Smooth muscle cell (in vitro differentiated cells): Measurements from ENCODE around the gene PPP1R37. TPM values are rescaled to one million over a fixed set of nuclear protein-coding genes. Genes with fewer than 3 reads are reported as not detected.

Experiments
- DNase-seq: peaks from one replicate; lab custom pipeline; 2025; ENCODE audit not compliant: unreplicated experiment; lab: John Stamatoyannopoulos, UW
- H2AFZ ChIP-seq: fragments of 200-600 bp; sonication (generic); 2 replicates; pipeline ENCODE4 v1.6.0; 2016; ENCODE audit warnings: antibody characterized with exemption, low read depth, mild to moderate bottlenecking
- H3F3A ChIP-seq: fragments of 200-600 bp; sonication (generic); 2 replicates; pipeline ENCODE4 v1.6.0; 2017; ENCODE audit warnings: antibody characterized with exemption, low read depth
- H3K27ac ChIP-seq: fragments of 200-600 bp; sonication (generic); 2 replicates; pipeline ENCODE4 v1.5.1; 2016; ENCODE audit warnings: low read depth, mild to moderate bottlenecking
- H3K27me3 ChIP-seq: fragments of 200-600 bp; sonication (generic); 2 replicates; pipeline ENCODE4 v1.6.1; 2016; ENCODE audit warnings: low read depth, mild to moderate bottlenecking
- H3K36me3 ChIP-seq: fragments of 200-600 bp; sonication (generic); 2 replicates; pipeline ENCODE4 v1.5.1; 2016; ENCODE audit warnings: low read depth
- H3K4me1 ChIP-seq: fragments of 200-600 bp; sonication (generic); 2 replicates; pipeline ENCODE4 v1.5.1; 2016; ENCODE audit warnings: low read depth
- H3K4me2 ChIP-seq: fragments of 200-600 bp; sonication (generic); 2 replicates; pipeline ENCODE4 v1.6.0; 2016; ENCODE audit warnings: mild to moderate bottlenecking
- H3K4me3 ChIP-seq: fragments of 200-600 bp; sonication (generic); 2 replicates; pipeline ENCODE4 v1.5.1; 2016; ENCODE audit warnings: mild to moderate bottlenecking
- H3K79me2 ChIP-seq: fragments of 200-600 bp; sonication (generic); 2 replicates; pipeline ENCODE4 v1.6.0; 2016; ENCODE audit warnings: low read depth, mild to moderate bottlenecking
- H3K9ac ChIP-seq: fragments of 200-600 bp; sonication (generic); 2 replicates; pipeline ENCODE4 v1.6.0; 2016; ENCODE audit warnings: low read depth
- H3K9me3 ChIP-seq: fragments of 200-600 bp; sonication (generic); replicated peaks from 2 replicates; pipeline ENCODE4 v1.5.1; 2016; ENCODE audit warnings: low read depth
- H4K20me1 ChIP-seq: fragments of 200-600 bp; sonication (generic); 2 replicates; pipeline ENCODE4 v1.6.0; 2016; ENCODE audit warnings: low read depth
- WGBS: methylation state at CpG from one replicate; pipeline ENCODE4 v1.1.7; 2016; ENCODE audit warnings: low lambda C conversion rate; 5-methylcytosine and 5-hydroxymethylcytosine counted together
- polyA plus RNA-seq: library from polyadenylated mRNA; unstranded; fragments of >200 nt; fragmentation: Nextera tagmentation; extraction: Ambion mirVana; gene quantifications from 2 replicates; pipeline ENCODE4 v1.2.1, GENCODE V29; 2016
- total RNA-seq: library from RNA; depleted of rRNA; stranded (reverse); fragments of >200 nt; gene quantifications from 2 replicates; pipeline ENCODE4 v1.2.3, GENCODE V29; 2014
- TF ChIP-seq, protein P1 (sequence below): fragments of 200-600 bp; sonication (generic); IDR thresholded peaks from 2 replicates; pipeline ENCODE4 v1.5.1; 2017; ENCODE audit warnings: borderline replicate concordance, mild to moderate bottlenecking, antibody characterized with exemption; ENCODE audit not compliant: insufficient read depth, poor library complexity, severe bottlenecking

The PPP1R37 gene
- total and polyA plus RNA-seq, 2 experiments from 2014 or later, result 8.2 to 11.7 TPM

DNA sequence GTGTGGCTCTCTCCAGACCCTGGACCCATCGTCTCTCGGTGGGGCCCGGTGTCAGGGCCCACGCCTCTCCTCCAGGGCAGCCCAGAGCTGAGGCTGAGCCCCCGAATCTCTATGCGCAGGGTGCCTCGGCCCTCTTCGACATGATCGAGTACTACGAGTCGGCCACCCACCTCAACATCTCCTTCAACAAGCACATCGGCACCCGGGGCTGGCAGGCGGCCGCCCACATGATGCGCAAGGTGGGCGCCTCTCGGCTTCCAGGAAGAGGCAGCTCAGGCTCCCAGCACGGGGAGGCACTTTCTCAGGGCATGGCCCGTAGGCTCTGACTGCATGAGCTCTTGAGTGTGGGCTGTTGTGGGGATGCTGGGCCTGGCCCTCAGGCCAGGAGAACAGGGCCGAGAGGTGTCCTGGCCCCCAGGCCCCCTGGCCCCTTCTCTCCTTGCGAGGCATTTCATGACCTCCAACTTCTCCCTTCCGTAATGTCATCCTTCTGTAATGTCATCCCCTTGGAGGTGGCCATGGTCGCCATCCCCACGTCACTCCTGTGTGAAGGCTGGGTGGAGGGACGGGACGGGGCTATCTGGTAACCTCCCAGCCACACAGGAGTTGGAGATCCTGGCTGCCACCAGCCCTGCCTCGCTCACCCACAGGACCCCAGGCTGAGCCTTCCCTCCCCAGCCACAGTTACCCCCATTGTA is 48.4 kb downstream of the PPP1R37 start:
- H3K4me1 ChIP-seq, result no peaks in the 10 kb centered on the region
- H3K9me3 ChIP-seq, result no peaks in the 10 kb centered on the region
- no peak overlapping the region for H3K9ac ChIP-seq
- no peak for DNase-seq
- H3K36me3 ChIP-seq, result no peaks in the 10 kb centered on the region
- no peak overlapping the region for H2AFZ ChIP-seq
- H4K20me1 ChIP-seq, result peaks cover 45% of the 10 kb centered on the region
- 97% methylated on average over 28 of the region's 28 CpGs for WGBS
- peaks cover 8% of the 10 kb centered on the region for H3K79me2 ChIP-seq
- no peak overlapping the region for H3K4me3 ChIP-seq
- H3F3A ChIP-seq, result no peaks in the 10 kb centered on the region
- H3K27ac ChIP-seq, result no peak overlapping the region
- H3K4me2 ChIP-seq, result no peak overlapping the region
- TF ChIP-seq, protein P1, sequence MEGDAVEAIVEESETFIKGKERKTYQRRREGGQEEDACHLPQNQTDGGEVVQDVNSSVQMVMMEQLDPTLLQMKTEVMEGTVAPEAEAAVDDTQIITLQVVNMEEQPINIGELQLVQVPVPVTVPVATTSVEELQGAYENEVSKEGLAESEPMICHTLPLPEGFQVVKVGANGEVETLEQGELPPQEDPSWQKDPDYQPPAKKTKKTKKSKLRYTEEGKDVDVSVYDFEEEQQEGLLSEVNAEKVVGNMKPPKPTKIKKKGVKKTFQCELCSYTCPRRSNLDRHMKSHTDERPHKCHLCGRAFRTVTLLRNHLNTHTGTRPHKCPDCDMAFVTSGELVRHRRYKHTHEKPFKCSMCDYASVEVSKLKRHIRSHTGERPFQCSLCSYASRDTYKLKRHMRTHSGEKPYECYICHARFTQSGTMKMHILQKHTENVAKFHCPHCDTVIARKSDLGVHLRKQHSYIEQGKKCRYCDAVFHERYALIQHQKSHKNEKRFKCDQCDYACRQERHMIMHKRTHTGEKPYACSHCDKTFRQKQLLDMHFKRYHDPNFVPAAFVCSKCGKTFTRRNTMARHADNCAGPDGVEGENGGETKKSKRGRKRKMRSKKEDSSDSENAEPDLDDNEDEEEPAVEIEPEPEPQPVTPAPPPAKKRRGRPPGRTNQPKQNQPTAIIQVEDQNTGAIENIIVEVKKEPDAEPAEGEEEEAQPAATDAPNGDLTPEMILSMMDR, result no peak
- no peaks in the 10 kb centered on the region for H3K27me3 ChIP-seq

DNA sequence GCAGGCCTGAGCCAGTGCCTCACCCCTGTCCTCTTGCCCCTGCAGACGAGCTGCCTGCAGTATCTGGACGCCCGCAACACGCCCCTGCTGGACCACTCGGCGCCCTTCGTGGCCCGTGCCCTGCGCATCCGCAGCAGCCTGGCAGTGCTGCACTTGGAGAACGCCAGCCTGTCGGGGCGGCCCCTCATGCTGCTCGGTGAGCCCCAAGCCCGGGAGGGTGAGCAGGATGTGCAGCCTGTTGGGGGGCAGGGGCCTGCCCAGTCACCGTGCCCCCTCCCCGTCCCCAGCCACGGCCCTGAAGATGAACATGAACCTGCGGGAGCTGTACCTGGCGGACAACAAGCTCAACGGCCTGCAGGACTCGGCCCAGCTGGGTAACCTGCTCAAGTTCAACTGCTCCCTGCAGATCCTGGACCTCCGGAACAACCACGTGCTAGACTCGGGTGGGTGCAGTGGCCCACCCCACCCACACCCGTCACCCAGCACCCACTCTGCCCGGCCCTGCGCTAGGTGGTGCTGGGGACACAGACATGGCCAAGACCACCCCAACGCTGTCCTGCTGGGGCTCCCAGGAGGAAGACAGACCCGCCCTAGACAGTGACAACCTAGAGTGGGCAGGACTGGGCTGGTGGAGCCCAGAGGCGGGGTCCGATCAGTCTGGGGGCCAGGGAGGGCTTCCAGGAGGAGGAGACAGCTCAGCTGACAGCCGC is 49.2 kb downstream of the PPP1R37 start:
- Histone ChIP-seq H3K4me3 (no peak overlapping the region), H3K79me2 (peaks cover 8% of the 10 kb centered on the region), H3K9ac (no peak overlapping the region), H3F3A (no peaks in the 10 kb centered on the region), H3K9me3 (no peaks in the 10 kb centered on the region), H4K20me1 (peaks cover 36% of the 10 kb centered on the region), H3K4me2 (no peak overlapping the region), H3K4me1 (no peaks in the 10 kb centered on the region), H3K27ac (no peak overlapping the region), H3K36me3 (no peaks in the 10 kb centered on the region), H2AFZ (no peak overlapping the region), H3K27me3 (no peaks in the 10 kb centered on the region)
- 98% methylated on average over 30 of the region's 33 CpGs for WGBS
- TF ChIP-seq, protein P1, result no peak
- DNase-seq, result no peak

DNA sequence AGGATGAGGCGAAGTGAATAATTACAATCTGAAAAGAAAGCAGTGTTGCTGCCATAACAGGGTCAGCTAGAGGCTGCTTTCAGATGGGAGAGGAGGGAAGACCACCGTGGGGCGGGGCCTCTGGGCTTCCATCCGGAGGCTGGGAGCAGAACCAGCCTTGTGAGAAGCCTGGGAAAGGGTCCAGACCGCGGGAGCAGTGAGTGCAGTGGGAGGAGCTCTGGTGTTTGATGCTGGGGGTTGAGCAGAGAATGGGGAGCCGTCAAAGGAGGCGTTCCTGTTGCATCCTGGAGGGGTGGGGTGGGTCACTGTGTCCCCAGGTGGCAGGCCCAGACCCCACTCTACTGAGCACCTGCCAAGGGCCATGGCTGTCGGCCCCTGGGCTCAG is 49.7 kb downstream of the PPP1R37 start:
- DNase-seq, result no peak
- peaks cover 31% of the 10 kb centered on the region for H4K20me1 ChIP-seq
- no peaks in the 10 kb centered on the region for H3K36me3 ChIP-seq
- H3K4me3 ChIP-seq, result no peak overlapping the region
- no peak overlapping the region for H2AFZ ChIP-seq
- H3K4me1 ChIP-seq, result no peaks in the 10 kb centered on the region
- no peak overlapping the region for H3K9ac ChIP-seq
- H3F3A ChIP-seq, result no peaks in the 10 kb centered on the region
- TF ChIP-seq, protein P1, result no peak
- 96% methylated on average over 9 of the region's 9 CpGs for WGBS
- no peaks in the 10 kb centered on the region for H3K9me3 ChIP-seq
- H3K79me2 ChIP-seq, result peaks cover 4% of the 10 kb centered on the region
- H3K4me2 ChIP-seq, result no peak overlapping the region
- no peak overlapping the region for H3K27ac ChIP-seq
- H3K27me3 ChIP-seq, result no peaks in the 10 kb centered on the region
